HuH-7 (cell line): ENCODE data around the gene ARGLU1.
"Not testable (repeated sequence)": the region's sequence is repeated elsewhere in the genome, so short reads cannot be mapped to it uniquely, and the experiment has no call there.

Experiments
- DNase-seq: peaks from one replicate; pipeline ENCODE4 v3.0.0; 2011; ENCODE audit warnings: low spot score

The ARGLU1 gene, protein sequence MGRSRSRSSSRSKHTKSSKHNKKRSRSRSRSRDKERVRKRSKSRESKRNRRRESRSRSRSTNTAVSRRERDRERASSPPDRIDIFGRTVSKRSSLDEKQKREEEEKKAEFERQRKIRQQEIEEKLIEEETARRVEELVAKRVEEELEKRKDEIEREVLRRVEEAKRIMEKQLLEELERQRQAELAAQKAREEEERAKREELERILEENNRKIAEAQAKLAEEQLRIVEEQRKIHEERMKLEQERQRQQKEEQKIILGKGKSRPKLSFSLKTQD

DNA sequence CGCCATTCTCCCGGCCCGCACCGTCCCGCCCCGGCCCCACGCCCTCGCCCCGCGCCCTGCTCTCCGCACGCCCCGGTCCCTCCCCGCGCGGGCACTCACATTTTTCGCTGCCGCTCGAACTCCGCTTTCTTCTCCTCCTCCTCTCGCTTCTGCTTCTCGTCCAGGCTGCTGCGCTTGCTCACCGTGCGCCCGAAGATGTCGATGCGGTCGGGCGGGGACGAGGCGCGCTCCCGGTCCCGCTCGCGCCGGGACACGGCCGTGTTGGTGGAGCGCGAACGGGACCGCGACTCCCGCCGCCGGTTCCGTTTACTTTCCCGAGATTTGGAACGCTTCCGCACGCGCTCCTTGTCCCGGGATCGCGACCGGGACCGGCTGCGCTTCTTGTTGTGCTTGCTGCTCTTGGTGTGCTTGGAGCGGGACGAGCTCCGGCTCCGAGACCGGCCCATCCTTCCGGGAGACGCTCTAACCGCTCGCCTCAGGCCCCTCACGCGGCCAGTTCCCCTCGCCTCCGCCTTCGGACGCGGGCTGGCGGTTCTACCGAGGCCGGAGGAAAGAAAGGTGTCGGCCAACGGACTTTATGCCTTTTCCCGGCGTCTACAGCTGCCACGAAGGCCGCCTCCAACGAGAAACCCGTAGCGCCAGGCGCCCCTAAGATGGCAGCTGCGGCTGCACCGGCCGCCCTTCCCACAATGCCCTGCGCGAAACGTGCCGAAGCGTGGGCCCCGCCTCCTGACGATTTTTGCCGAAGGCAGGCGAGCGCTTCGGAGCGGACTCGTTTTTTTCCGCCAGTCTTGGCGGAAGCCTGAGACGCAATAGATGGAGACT, at the start of gene ARGLU1:
ARGLU1 (minus strand) TSS at position 664 of the 825 bp plus-strand sequence; CDS start at position 446, 218 bp downstream.
- peak; percentile 70 for DNase-seq

DNA sequence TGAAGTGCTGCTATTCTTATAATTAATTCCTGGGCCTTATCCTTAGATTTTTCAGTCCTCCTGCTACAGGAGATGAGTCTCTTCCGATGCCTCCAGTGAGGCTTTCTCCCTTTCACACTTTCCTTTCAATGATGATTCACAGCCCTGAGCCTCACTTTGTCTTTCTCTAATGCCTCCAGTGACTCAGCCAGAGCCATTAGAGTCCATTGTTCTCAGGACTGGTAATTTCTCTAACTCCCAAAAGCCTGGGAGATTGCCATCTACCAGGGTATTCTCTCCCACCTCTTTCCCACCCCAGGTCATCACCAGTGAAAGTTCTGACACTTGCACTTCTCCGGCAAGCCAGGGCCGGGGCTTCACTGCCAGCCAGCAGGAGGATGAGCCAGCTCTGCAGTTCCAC, 49.6 kb upstream of the ARGLU1 start:
- no peak for DNase-seq

DNA sequence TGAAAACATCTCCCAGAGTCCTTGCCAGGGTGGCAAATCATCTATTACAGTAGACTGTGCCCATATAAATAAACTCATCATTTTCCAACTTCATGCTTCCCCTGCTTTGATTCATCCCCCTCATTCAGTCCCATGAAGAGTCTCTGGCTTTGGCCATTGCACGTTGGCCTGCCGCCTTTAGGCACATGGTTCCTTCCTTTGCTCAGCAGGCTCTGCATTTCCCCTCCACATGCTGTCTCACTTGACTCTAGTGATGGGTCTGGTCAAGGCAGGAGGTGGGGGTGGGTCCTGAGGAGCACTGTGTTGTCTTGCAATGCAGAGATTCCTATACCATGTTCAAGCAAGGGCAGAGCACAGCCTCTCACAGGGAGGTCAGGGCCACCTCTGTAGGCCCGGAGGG, 48.8 kb upstream of the ARGLU1 start:
- no peak for DNase-seq

DNA sequence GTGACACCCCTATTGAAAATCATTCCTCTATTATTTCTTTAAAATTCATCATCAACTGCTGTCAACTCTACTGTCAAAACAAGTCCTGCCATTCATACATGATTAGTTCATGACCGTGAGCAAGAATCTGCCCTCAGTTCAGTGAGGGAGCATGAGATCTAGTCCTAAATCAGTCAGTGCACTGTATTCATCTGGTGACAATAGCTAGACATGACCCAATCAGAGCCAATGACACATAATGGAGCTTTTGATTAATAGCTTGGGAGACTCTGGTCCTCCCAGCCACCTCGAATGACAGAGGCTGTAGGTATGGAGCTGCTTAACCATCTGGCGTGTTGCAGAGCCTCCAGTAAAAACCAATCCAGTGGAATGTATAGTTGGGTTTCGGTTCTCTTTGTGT, 46.9 kb upstream of the ARGLU1 start:
- no peak for DNase-seq

- no peak for DNase-seq
Observed at GRCh38 chr13:106612688-106613087, 44.8 kb upstream of the ARGLU1 start.

- DNase-seq = no peak
Observed at GRCh38 chr13:106610486-106610885, 42.5 kb upstream of the ARGLU1 start.

GRCh38 chr13:106609116-106609515, 41.2 kb upstream of the ARGLU1 start:
- DNase-seq = no peak

GRCh38 chr13:106603546-106603945, 35.6 kb upstream of the ARGLU1 start:
- DNase-seq = no peak

- DNase-seq = no peak
Observed at GRCh38 chr13:106602178-106602577, 34.2 kb upstream of the ARGLU1 start.

- DNase-seq = no peak
Observed at GRCh38 chr13:106601489-106601888, 33.6 kb upstream of the ARGLU1 start.

GRCh38 chr13:106600798-106601135, 32.8 kb upstream of the ARGLU1 start:
- DNase-seq = not testable (repeated sequence)

- DNase-seq = no peak
Observed at GRCh38 chr13:106599875-106600797, 32.2 kb upstream of the ARGLU1 start.

DNA sequence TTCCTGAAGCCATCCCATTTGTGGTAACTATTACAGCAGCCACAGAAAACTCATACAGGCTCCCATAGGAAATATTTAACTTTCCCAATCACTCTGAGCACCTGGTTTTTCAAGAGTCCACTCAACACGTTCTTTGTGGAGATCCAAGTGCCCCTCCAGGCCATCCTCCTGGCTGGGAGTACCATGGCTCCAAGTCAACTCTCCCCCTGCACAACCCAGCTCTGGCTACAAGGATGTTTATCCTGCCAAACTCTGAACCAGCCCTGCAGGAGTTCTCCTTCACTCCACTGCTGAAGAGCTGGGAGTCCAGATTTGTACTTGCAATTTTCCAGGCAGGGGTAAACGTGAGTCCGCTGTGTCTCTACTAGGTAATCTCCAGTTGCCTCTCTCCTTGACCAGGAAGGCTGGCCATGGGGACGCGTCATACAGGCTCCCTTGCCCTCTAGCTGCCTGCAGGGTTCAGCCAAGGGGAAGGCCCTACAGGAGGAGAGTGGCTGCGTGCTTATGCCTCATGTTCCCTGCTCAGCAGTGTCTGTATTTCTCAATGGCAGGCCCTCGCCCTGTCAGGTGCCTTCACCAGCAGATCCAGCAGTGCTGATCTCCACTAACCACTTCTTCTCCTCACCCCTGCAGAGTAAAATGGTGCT, 29.9 kb upstream of the ARGLU1 start:
- no peak for DNase-seq

DNA sequence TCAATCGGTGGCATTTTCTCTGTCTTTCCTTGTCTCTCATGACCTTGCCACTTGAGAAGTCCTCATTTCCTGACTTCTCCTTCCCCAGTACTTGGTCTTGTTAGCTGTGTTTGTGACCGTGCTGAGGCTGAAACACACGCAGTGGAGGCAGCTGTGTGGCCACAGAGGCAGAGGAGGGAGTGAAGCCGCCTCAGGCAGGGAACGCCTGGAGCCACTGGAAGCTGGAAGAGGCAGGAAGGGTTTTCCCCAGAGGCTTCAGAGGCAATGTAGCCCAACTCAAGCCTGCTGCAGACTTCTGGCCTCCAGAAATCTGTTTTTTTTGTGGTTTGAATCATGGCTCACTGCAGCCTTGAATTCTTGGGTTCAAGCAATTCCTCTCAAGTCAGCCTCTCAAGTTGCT, 29.2 kb upstream of the ARGLU1 start:
- no peak for DNase-seq

GRCh38 chr13:106596275-106596937, 28.5 kb upstream of the ARGLU1 start:
- no peak for DNase-seq

DNA sequence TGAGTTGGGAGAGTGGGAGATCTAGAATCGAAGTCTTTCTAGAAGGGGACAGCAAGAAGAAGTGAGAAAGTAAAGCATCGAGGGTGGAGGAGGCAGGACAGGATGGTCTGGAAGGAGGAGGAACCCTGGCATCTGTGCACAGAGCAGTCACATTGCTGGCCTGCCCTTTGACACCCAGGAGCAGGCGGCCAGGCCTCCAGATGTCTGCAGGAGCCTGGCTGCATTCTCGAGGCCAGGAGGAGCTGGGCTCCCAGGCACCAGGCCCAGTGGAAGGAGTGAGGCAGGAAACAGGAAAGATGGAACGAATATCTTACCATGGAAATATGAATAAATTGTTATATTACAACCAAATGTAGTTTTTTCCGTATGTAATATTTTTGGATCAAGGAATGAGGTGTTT, 27.7 kb upstream of the ARGLU1 start:
- DNase-seq = no peak

- DNase-seq = no peak
Observed at GRCh38 chr13:106594980-106595379, 27.0 kb upstream of the ARGLU1 start.

DNA sequence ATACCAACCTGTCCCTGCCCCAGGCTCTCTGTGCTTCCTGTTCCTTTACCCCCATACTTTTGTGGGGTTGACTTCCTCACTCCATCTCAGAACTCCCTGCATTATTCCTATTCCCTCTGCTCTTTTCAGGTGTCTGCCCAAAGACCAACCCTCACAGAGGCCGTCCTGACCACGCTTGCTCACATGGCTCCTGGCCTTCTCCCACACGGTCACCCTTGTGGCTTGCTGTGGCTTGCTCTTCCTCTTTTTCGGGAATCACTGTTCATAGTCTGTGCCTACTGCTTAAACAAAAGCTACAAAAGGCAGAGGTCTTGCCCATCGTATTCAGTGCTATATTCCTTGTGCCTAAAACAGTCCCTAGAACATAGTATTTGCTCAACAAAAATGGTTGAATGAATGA, 25.2 kb upstream of the ARGLU1 start:
- no peak for DNase-seq

GRCh38 chr13:106591299-106591698, 23.4 kb upstream of the ARGLU1 start:
- DNase-seq = no peak

- no peak for DNase-seq
Observed at GRCh38 chr13:106589716-106590115, 21.8 kb upstream of the ARGLU1 start.

DNA sequence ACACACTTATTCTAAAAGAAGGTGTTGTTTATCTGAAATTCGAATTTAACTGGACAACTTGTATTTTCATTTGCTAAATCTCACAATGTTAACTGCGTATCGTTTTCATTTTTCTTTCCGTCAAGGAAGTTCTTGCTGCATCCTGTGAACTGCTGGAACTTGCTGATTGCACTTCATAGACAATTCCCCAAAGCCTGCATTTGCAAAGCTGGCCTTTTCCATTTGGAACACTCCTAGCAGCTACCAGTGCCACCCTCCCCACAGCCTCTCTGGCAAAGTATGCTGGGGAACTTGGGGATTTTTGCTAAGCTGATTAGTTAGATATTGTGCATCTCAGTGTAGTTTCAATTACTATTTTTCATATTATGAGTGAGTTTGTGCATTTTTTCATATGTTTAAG, 20.4 kb upstream of the ARGLU1 start:
- DNase-seq = no peak

- DNase-seq = no peak
Observed at GRCh38 chr13:106587787-106588186, 19.9 kb upstream of the ARGLU1 start.
